WTC11 (cell line): ENCODE data around the gene CLSTN2.

Experiments used
- ATF6 ChIP-seq: sonication (generic); formaldehyde crosslinking; IDR thresholded peaks from 2 replicates; pipeline ENCODE4 v1.8.1; 2023; ENCODE audit warnings: mild to moderate bottlenecking, missing genetic modification reagents
- CREB1 ChIP-seq: sonication (generic); formaldehyde crosslinking; IDR thresholded peaks from 2 replicates; pipeline ENCODE4 v1.8.0; 2023; ENCODE audit warnings: mild to moderate bottlenecking, missing genetic modification reagents
- CTCF ChIP-seq: fragments of 200-600 bp; IDR thresholded peaks from 2 replicates; pipeline ENCODE4 v1.8.0; 2022; ENCODE audit warnings: antibody characterized with exemption
- ETV6 ChIP-seq: sonication (generic); formaldehyde crosslinking; IDR thresholded peaks from 2 replicates; pipeline ENCODE4 v1.8.1; 2022; ENCODE audit warnings: mild to moderate bottlenecking, missing genetic modification reagents
- FOXJ3 ChIP-seq: sonication (generic); formaldehyde crosslinking; IDR thresholded peaks from 2 replicates; pipeline ENCODE4 v1.9.0; 2021; ENCODE audit warnings: missing genetic modification reagents, mild to moderate bottlenecking, borderline replicate concordance
- MLX ChIP-seq: sonication (generic); formaldehyde crosslinking; IDR thresholded peaks from 2 replicates; pipeline ENCODE4 v1.8.1; 2023; ENCODE audit warnings: mild to moderate bottlenecking, missing genetic modification reagents, moderate library complexity
- USF1 ChIP-seq: sonication (generic); formaldehyde crosslinking; IDR thresholded peaks from 2 replicates; pipeline ENCODE4 v1.8.0; 2022; ENCODE audit warnings: mild to moderate bottlenecking, missing genetic modification reagents

GRCh38 chr3:140073278-140074045 lies 138.5 kb downstream of the CLSTN2 start:
- TF ChIP-seq USF1 (CRISPR knock-in tag) = no peak
- TF ChIP-seq CTCF = no peak
- TF ChIP-seq FOXJ3 (CRISPR knock-in tag) = no peak
- no peak for TF ChIP-seq CREB1 (CRISPR knock-in tag)
- no peak for TF ChIP-seq MLX (CRISPR knock-in tag)
- no peak for TF ChIP-seq ETV6
- TF ChIP-seq ATF6 (CRISPR knock-in tag) = no peak
